Gastrocnemius medialis (tissue), 4 donors: ENCODE results near the gene TMEM52. TPM values are rescaled to one million over a fixed set of nuclear protein-coding genes. Genes with fewer than 3 reads are reported as not detected.

Experiments
- ATAC-seq, 2 donors: fragments of 150-250 bp; one replicate each; pipeline ENCODE4 v1.9.1; 2016
- DNase-seq, 2 donors: peaks; one replicate each; pipeline ENCODE4 v3.0.0-alpha.2; 2019
- H3K27ac ChIP-seq, 4 donors: fragments of 200-600 bp; sonication (generic); 1 replicate in 1 of 4; 2 replicates in 3 of 4; pipeline ENCODE4 v1.5.1; 2016 to 2018; ENCODE audit warnings: mild to moderate bottlenecking in 2 of 4, moderate library complexity in 1 of 4
- H3K27me3 ChIP-seq, 3 donors: fragments of 200-600 bp; sonication (generic) in 2 of 3; 1 replicate in 1 of 3; 2 replicates in 2 of 3; pipeline versions ENCODE4 v1.5.1 to v1.6.0; 2016 to 2019; ENCODE audit warnings: mild to moderate bottlenecking in 1 of 3, moderate library complexity in 1 of 3
- H3K36me3 ChIP-seq, 2 donors: fragments of 200-600 bp; sonication (generic) in 1 of 2; one replicate each; pipeline ENCODE4 v1.5.1; 2017 to 2018
- H3K4me1 ChIP-seq, 2 donors: fragments of 200-600 bp; sonication (generic) in 1 of 2; one replicate each; pipeline ENCODE4 v1.5.1; 2016 to 2017; ENCODE audit warnings: mild to moderate bottlenecking in 2 of 2
- H3K4me3 ChIP-seq, 4 donors: fragments of 200-600 bp; sonication (generic) in 3 of 4; 1 replicate in 1 of 4; 2 replicates in 3 of 4; pipeline ENCODE4 v1.5.1; 2016 to 2019; ENCODE audit warnings: mild to moderate bottlenecking in 2 of 4
- H3K9me3 ChIP-seq, 3 donors: fragments of 200-600 bp; sonication (generic) in 2 of 3; 1 replicate in 1 of 3; 2 replicates in 2 of 3; pipeline ENCODE4 v1.5.1; 2016 to 2019
- CTCF ChIP-seq, 5 experiments: fragments of 450-650 bp in 3 of 5; fragments of 200-600 bp in 2 of 5; sonication (generic) in 2 of 5; IDR thresholded peaks in 4 of 5; conservative IDR thresholded peaks in 1 of 5; 1 replicate in 4 of 5; 2 replicates in 1 of 5; pipeline ENCODE4 v1.5.1; 2016 to 2019; ENCODE audit warnings: antibody characterized with exemption in 5 of 5, mild to moderate bottlenecking in 3 of 5, moderate library complexity in 3 of 5
- POLR2A ChIP-seq, 2 donors: fragments of 450-650 bp; IDR thresholded peaks; one replicate each; pipeline ENCODE4 v1.6.1; 2017; ENCODE audit warnings: antibody characterized with exemption in 2 of 2, mild to moderate bottlenecking in 2 of 2, moderate library complexity in 2 of 2
- in situ Hi-C, 4 donors: fragments of 200-750 bp; cut with MboI; loops; one replicate each; pipeline versions ENCODE4 v1.15.0 to v1.8.0; 2017; ENCODE audit warnings: low sequenced_read_pairs in 4 of 4
- intact Hi-C: fragments of 100-400 bp; cut with DNase I; formaldehyde crosslinking; loops from one replicate; pipeline ENCODE4 v1.15.1; 2023; ENCODE audit warnings: low total_unique reads
- total RNA-seq, 4 donors: library from RNA; depleted of rRNA; stranded (reverse); fragments of >200 nt; gene quantifications; one replicate each; pipeline versions ENCODE4 v1.1.0 to v1.2.3, GENCODE V29; 2016

The TMEM52 gene
- total RNA-seq, 4 donors from 2014 or later: 43.3 to 155 (median 67.2) TPM

- in situ Hi-C loops (no loop called here), intact Hi-C loops (no loop called here)
- Histone ChIP-seq H3K9me3 (no peaks in the 10 kb centered on the region), H3K27ac (no peak overlapping the region), H3K4me3 (no peak overlapping the region), H3K27me3 (peaks cover 30 to 55% (median 33%) of the 10 kb centered on the region in 3 donors), H3K4me1 (no peaks in the 10 kb centered on the region), H3K36me3 (no peaks in the 10 kb centered on the region)
- ATAC-seq (no peak), DNase-seq (no peak)
- TF ChIP-seq POLR2A (IDR thresholded peaks at IDR 0.05) (no peak), CTCF (IDR thresholded peaks at IDR 0.05 in 4 of 5, conservative IDR thresholded peaks at IDR 0.05 in 1 of 5) (no peak)
Measured at GRCh38 chr1:1957533-1957961, 38.5 kb upstream of the TMEM52 start.

GRCh38 chr1:1956586-1957532 is 37.8 kb upstream of the TMEM52 start:
- no peak for TF ChIP-seq POLR2A (IDR thresholded peaks at IDR 0.05)
- no peak for TF ChIP-seq CTCF (IDR thresholded peaks at IDR 0.05 in 4 of 5, conservative IDR thresholded peaks at IDR 0.05 in 1 of 5)
- no peak overlapping the region for H3K27ac ChIP-seq
- DNase-seq (no peak), ATAC-seq (no peak)
- intact Hi-C loops (no loop called here), in situ Hi-C loops (no loop called here)
- H3K36me3 ChIP-seq: no peaks in the 10 kb centered on the region
- peaks cover 30 to 55% (median 33%) of the 10 kb centered on the region in 3 donors for H3K27me3 ChIP-seq
- no peaks in the 10 kb centered on the region for H3K9me3 ChIP-seq
- H3K4me3 ChIP-seq: no peak overlapping the region
- H3K4me1 ChIP-seq: no peaks in the 10 kb centered on the region

GRCh38 chr1:1956101-1956500 is 37.0 kb upstream of the TMEM52 start:
- no peak for ATAC-seq
- Histone ChIP-seq H3K4me1 (no peaks in the 10 kb centered on the region), H3K4me3 (no peak overlapping the region), H3K9me3 (no peaks in the 10 kb centered on the region), H3K27ac (no peak overlapping the region), H3K27me3 (peaks cover 22 to 53% (median 37%) of the 10 kb centered on the region in 3 donors), H3K36me3 (no peaks in the 10 kb centered on the region)
- no peak for DNase-seq
- TF ChIP-seq CTCF (IDR thresholded peaks at IDR 0.05 in 4 of 5, conservative IDR thresholded peaks at IDR 0.05 in 1 of 5) (no peak), POLR2A (IDR thresholded peaks at IDR 0.05) (no peak)
- in situ Hi-C loops: no loop called here
- intact Hi-C loops: no loop called here

- H3K4me3 ChIP-seq: no peak overlapping the region
- ATAC-seq (no peak), DNase-seq (no peak)
- H3K9me3 ChIP-seq: no peaks in the 10 kb centered on the region
- H3K27ac ChIP-seq: no peak overlapping the region
- TF ChIP-seq CTCF (IDR thresholded peaks at IDR 0.05 in 4 of 5, conservative IDR thresholded peaks at IDR 0.05 in 1 of 5) (no peak), POLR2A (IDR thresholded peaks at IDR 0.05) (no peak)
- no peaks in the 10 kb centered on the region for H3K36me3 ChIP-seq
- peaks cover 22 to 48% (median 35%) of the 10 kb centered on the region in 3 donors for H3K27me3 ChIP-seq
- H3K4me1 ChIP-seq: no peaks in the 10 kb centered on the region
- intact Hi-C loops: no loop called here
- in situ Hi-C loops: no loop called here
Measured at GRCh38 chr1:1955621-1956094, 36.6 kb upstream of the TMEM52 start.
